ENCODE results near the gene ANXA10.
"Not testable (repeated sequence)": the region's sequence is repeated elsewhere in the genome, so short reads cannot be mapped to it uniquely, and the experiment has no call there.

The ANXA10 gene

DNA sequence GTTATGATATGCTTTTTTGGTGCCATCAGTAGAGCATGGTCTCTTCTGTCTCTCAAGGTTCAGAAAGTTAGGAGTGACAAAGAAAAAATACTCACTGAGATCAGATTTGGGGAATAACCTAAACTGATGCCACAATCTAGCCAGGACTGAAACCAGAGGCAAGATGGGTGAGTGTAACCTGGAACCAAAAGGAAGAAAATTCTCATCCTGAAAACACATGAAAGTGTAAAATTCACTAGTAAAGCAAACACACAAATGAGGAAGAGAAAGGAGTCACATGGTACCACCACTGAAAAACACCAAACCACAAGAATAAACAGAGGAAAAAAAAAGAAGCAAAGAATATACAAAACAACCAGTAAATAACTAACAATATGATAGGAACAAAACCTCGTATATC is 96.4 kb downstream of the ANXA10 start:
- TF ChIP-seq, protein P1, sequence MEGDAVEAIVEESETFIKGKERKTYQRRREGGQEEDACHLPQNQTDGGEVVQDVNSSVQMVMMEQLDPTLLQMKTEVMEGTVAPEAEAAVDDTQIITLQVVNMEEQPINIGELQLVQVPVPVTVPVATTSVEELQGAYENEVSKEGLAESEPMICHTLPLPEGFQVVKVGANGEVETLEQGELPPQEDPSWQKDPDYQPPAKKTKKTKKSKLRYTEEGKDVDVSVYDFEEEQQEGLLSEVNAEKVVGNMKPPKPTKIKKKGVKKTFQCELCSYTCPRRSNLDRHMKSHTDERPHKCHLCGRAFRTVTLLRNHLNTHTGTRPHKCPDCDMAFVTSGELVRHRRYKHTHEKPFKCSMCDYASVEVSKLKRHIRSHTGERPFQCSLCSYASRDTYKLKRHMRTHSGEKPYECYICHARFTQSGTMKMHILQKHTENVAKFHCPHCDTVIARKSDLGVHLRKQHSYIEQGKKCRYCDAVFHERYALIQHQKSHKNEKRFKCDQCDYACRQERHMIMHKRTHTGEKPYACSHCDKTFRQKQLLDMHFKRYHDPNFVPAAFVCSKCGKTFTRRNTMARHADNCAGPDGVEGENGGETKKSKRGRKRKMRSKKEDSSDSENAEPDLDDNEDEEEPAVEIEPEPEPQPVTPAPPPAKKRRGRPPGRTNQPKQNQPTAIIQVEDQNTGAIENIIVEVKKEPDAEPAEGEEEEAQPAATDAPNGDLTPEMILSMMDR (conservative IDR thresholded peaks at IDR 0.05): no peak
- no peak overlapping the region for H3K27ac ChIP-seq

DNA sequence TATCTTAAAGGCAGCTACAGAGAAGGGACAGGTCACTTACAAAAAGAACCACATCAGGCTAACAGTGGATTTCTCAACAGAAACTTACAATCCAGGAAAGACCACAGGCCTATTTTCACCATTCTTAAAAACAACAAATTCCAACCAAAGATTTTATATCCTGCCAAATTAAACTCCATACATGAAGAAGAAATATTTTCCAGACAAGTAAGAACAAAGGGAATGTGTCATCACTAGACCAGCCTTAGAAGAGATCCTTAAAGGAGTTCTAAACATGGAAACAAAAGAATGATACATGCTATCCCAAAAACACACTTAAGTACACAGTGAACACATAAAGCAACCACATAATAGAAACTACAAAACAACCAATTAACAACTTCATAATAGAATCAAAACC is 105.6 kb downstream of the ANXA10 start:
- no peak overlapping the region for H3K27ac ChIP-seq
- TF ChIP-seq, protein P1 (conservative IDR thresholded peaks at IDR 0.05): no peak

- no peak overlapping the region for H3K27ac ChIP-seq
- TF ChIP-seq, protein P1 (conservative IDR thresholded peaks at IDR 0.05): no peak
Measured at GRCh38 chr4:168199260-168199957, 107.1 kb downstream of the ANXA10 start.

DNA sequence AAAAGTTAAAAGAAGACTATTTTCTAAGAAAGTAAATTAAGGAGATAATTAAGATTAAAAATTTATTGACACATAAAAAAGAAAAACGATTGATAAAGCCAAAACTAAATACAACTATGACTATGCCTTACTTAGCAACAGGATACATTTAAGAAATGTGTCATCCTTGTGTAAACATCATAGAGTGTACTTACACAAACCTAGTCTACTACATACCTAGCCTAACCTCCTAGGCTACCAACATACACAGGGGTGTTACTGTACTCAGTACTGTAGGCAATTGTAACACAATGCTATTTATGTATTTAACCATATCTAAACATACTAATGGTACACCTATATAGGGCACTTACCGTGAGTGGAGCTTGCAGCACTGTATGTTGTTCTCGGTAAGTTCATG is 108.3 kb downstream of the ANXA10 start:
- TF ChIP-seq, protein P1 (conservative IDR thresholded peaks at IDR 0.05): no peak
- H3K27ac ChIP-seq: no peak overlapping the region

- no peak overlapping the region for H3K27ac ChIP-seq
- TF ChIP-seq, protein P1 (conservative IDR thresholded peaks at IDR 0.05): no peak
Measured at GRCh38 chr4:168203233-168203911, 111.0 kb downstream of the ANXA10 start.

DNA sequence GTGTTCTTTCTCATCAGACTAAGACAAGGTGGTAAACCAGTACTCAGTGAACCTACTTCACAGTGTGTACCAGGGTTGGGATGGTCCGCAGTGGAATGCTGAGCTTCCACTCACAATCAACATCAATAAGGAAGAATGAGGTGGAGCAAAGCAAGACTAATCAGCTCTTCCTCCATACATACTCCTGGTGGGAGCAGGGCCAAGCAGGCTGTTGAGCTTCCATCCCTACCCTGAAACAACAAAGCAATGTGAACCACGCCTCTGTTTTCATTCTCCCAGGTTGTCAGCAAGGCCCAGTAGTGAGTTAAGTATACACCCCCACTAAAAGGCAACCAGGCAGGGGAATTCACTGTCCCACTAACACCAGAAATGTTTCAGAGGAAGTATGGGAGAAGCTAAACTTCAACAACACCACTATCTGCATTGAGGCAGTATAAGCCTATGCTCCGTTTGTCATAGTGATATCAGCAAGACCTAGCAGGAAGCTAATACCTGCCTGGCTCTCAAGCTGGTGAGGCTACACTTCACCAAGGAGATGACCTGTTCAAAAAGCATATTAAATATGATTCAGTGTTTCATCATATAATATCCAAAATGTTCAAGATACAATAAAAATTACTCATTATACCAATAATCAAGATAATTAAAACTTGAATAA is 116.7 kb downstream of the ANXA10 start:
- H3K27ac ChIP-seq: no peak overlapping the region
- TF ChIP-seq, protein P1 (conservative IDR thresholded peaks at IDR 0.05): no peak

- H3K27ac ChIP-seq: no peak overlapping the region
- TF ChIP-seq, protein P1 (conservative IDR thresholded peaks at IDR 0.05): no peak
Measured at GRCh38 chr4:168212656-168213055, 120.3 kb downstream of the ANXA10 start.

DNA sequence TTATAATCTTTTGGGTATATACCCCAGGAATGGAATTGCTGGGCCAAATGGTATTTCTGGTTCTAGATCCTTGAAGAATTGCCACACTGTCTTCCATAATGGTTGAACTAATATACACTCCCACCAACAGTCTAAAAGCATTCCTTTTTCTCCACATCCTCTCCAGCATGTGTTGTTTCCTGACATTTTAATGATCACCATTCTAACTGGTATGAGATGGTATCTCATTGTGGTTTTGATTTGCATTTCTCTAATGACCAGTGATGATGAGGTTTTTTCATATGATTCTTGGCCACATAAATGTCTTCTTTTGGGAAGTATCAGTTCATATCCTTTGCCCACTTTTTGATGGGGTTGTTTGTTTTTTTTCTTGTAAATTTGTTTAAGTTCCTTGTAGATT is 121.2 kb downstream of the ANXA10 start:
- H3K27ac ChIP-seq: not testable (repeated sequence)

Measured in VCaP (cell line).